Activated naive CD4-positive, alpha-beta T cell treated with anti-CD3 and anti-CD28 coated beads, Interleukin-2, amount 50 U/mL, for 24 hours (primary cell): Measurements from ENCODE around the gene MRTFA.
"Not testable (repeated sequence)": the region's sequence is repeated elsewhere in the genome, so short reads cannot be mapped to it uniquely, and the experiment has no call there.

Experiments
- H3K27ac Mint-ChIP-seq: one replicate; pipeline ENCODE4 v1.8.0; 2021; ENCODE audit warnings: mild to moderate bottlenecking, mixed read lengths
- H3K27me3 Mint-ChIP-seq: one replicate; pipeline ENCODE4 v1.8.0; 2021; ENCODE audit warnings: mixed read lengths
- H3K36me3 Mint-ChIP-seq: one replicate; pipeline ENCODE4 v1.8.0; 2021; ENCODE audit warnings: mixed read lengths
- H3K4me1 Mint-ChIP-seq: one replicate; pipeline ENCODE4 v1.8.0; 2021; ENCODE audit warnings: mixed read lengths
- H3K4me3 Mint-ChIP-seq: one replicate; pipeline ENCODE4 v1.8.0; 2021; ENCODE audit warnings: mild to moderate bottlenecking, mixed read lengths
- H3K9me3 Mint-ChIP-seq: one replicate; pipeline ENCODE4 v1.8.0; 2021; ENCODE audit warnings: mixed read lengths

Gene MRTFA

DNA sequence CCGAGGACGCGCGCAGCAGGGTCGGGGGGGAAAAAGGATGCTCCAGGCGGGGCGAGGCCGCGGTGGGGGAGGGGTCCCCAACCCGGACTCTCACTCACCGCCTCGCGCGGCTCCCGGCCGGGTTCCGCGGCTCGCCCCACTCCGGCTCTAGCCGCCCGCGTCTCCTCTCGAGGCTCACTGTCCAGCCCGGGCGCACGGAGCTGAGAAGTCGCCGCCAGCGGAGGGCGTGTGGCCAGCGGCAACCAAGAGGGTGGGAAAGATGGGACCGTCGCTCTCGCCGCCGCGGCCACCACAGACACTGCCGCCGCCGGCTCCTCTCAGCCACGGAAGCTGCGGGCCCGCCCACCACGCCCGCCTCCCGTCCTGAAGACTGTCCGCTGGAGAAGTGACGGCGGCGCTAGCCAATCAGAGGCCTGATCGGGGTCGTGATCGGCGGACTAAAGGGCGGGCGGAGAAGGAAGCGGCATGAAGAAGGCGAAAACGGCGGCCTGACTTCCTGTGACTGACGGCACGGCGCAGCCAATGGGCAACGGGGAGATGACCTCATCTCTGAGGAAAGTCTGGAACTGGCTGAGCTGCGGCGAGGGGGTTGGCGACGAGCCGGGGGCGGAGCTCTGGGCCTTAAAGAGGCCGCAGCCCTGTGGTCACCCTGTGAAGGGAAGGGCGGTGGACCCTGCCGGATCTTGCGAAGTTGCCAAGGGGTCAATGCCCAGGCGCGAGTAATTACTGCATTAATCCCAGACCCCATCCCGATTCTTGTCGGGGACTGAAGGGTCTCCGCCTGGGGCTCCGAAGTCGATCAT lies at the start of gene MRTFA:
MRTFA (minus strand) TSS at position 340 of the 803 bp plus-strand sequence.
- H3K27ac Mint-ChIP-seq = peak within 1 kb of the TSS; percentile 95
- no peaks in the 10 kb centered on the region for H3K27me3 Mint-ChIP-seq
- H3K4me3 Mint-ChIP-seq = peak within 1 kb of the TSS; percentile 96
- H3K9me3 Mint-ChIP-seq = no peaks in the 10 kb centered on the region
- peaks cover 2% of the 10 kb centered on the region for H3K36me3 Mint-ChIP-seq
- H3K4me1 Mint-ChIP-seq = peaks cover 45% of the 10 kb centered on the region

DNA sequence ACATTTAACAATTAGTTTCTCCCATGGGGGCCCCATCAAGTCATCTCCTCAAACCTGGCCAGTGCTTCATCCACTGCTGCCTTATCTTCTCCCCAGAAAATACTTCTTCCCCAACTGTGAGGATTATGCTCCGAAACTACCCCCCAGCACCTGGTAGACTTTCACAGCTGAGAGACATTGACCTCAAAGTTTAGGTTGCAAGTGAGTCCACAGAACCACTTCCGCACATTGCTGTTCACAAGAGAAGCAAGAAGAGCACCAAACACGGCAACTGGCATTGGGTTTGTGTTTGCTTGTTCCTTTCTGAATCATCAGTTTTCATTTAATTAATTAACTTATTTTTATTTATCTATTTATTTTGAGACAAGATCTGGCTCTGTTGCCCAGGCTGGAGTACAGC lies 48.9 kb upstream of the MRTFA start:
- peaks cover 16% of the 10 kb centered on the region for H3K4me1 Mint-ChIP-seq
- H3K27ac Mint-ChIP-seq = no peak overlapping the region
- no peaks in the 10 kb centered on the region for H3K36me3 Mint-ChIP-seq
- H3K9me3 Mint-ChIP-seq = no peaks in the 10 kb centered on the region
- peak overlapping the region; percentile 2 for H3K4me3 Mint-ChIP-seq
- peaks cover 2% of the 10 kb centered on the region for H3K27me3 Mint-ChIP-seq

DNA sequence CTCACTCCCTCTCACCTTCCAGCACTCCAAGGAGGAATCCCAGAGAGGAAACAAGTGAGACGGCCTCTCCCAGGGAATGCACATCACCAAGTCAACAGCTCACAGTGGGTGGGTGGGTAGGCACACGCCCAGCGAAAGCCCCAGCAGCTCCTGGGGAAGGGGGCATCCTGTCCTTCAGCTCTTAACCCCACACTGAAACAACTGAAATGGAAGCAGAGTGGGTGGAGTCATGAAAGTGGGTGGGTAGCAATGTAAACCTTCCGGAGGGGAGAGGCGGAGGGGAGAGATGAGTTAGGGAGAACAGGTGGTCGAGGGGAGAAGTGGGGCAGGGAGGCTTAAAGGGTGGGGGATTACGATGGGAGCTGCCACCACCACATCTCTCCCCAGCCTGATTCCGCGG lies 48.2 kb upstream of the MRTFA start:
- H3K27ac Mint-ChIP-seq = peak overlapping the region; percentile 23
- H3K36me3 Mint-ChIP-seq = no peaks in the 10 kb centered on the region
- peaks cover 6% of the 10 kb centered on the region for H3K27me3 Mint-ChIP-seq
- H3K4me3 Mint-ChIP-seq = no peak overlapping the region
- peaks cover 16% of the 10 kb centered on the region for H3K4me1 Mint-ChIP-seq
- H3K9me3 Mint-ChIP-seq = no peaks in the 10 kb centered on the region

DNA sequence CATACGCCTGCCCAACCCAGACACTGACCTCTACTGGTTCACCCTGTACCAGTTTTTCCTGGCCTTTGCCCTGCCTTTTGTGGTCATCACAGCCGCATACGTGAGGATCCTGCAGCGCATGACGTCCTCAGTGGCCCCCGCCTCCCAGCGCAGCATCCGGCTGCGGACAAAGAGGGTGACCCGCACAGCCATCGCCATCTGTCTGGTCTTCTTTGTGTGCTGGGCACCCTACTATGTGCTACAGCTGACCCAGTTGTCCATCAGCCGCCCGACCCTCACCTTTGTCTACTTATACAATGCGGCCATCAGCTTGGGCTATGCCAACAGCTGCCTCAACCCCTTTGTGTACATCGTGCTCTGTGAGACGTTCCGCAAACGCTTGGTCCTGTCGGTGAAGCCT lies 44.9 kb upstream of the MRTFA start:
- Mint-ChIP-seq H3K9me3 (no peaks in the 10 kb centered on the region), H3K36me3 (no peaks in the 10 kb centered on the region), H3K4me1 (peaks cover 16% of the 10 kb centered on the region), H3K4me3 (no peak overlapping the region), H3K27ac (peak overlapping the region; percentile 47), H3K27me3 (peaks cover 9% of the 10 kb centered on the region)

DNA sequence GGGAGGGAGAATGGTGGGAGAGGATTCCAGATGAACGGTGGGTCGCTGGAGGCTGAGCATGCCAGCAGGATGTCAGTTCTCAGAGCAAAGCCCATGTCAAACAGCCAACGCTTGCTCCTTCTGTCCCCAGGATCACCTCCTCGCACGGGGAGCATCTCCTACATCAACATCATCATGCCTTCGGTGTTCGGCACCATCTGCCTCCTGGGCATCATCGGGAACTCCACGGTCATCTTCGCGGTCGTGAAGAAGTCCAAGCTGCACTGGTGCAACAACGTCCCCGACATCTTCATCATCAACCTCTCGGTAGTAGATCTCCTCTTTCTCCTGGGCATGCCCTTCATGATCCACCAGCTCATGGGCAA lies 44.3 kb upstream of the MRTFA start:
- H3K4me3 Mint-ChIP-seq = no peak overlapping the region
- H3K27me3 Mint-ChIP-seq = peaks cover 9% of the 10 kb centered on the region
- peaks cover 16% of the 10 kb centered on the region for H3K4me1 Mint-ChIP-seq
- no peak overlapping the region for H3K27ac Mint-ChIP-seq
- H3K9me3 Mint-ChIP-seq = no peaks in the 10 kb centered on the region
- no peaks in the 10 kb centered on the region for H3K36me3 Mint-ChIP-seq

DNA sequence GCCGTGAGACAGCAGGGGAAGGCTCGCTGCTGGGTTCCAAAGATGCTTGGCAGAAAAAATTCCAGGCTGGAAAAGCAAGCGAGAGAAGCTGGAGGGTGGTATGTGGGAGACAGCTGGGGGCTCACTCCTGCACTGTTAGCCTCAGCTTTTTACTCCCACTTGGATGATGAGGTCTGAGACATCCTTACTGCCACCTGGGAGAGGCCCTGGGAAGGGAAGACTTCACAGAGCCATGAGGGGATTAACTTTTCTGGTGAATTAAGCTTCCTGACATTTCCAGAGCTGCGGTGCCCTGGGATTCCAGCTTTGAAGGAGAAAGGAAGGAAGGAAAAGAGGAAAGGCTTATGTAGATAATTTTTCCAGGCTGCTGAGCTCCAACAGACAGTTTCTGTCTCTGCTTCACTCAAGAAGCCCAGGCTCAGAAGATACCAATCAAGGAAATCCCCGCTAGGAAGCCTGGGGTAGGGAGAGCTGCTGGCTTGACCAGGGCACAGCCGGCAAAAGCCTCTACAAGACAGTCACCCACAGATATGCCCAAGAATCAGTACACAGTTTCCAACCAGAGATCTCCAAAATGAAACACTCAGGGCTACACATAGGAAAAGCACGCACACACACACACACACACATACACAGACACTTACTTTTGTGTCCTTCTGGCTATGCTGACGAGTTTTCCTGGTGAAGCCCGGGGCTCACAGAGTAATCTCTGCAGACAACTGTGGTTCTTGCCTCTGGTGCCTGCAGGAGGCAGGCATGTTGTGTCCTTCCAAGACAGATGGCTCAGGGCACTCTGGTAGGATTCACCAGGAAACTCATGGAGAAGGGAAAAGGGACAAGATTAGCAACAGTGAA lies 43.7 kb upstream of the MRTFA start:
- no peak overlapping the region for H3K27ac Mint-ChIP-seq

DNA sequence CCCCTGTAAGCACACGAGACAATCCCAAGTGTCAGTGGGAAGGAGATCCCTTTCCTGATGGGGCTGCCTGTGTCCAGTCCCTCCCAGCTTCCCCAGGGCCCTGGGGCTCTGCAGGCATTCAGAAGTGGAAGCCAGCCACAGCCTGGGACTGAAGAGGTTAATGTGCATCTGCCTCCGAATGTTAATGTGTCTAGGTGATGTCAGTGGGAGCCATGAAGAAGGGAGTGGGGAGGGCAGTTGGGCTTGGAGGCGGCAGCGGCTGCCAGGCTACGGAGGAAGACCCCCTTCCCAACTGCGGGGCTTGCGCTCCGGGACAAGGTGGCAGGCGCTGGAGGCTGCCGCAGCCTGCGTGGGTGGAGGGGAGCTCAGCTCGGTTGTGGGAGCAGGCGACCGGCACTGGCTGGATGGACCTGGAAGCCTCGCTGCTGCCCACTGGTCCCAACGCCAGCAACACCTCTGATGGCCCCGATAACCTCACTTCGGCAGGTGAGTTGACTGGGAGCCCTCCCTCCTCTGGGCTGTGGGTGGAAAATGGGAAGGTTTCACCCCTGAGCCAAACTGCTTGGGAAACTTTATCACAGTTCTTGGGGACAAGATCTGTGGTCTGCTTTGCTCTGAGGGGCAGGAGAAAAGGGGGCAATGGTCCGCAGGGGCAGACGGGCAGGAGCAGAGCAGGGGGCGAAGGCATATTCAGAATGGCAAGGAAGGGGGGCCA lies 42.9 kb upstream of the MRTFA start, which contains the start of gene MCHR1:
MCHR1 (plus strand) TSS at position 236 of the 715 bp plus-strand sequence; CDS start at position 405, 169 bp downstream.
- Mint-ChIP-seq H3K27ac (no peak within 1 kb of the TSS), H3K4me1 (peaks cover 16% of the 10 kb centered on the region), H3K36me3 (no peaks in the 10 kb centered on the region), H3K4me3 (no peak within 1 kb of the TSS), H3K27me3 (peaks cover 9% of the 10 kb centered on the region), H3K9me3 (no peaks in the 10 kb centered on the region)

More for the DNA sequence above, 43.7 kb upstream of the MRTFA start:
- Mint-ChIP-seq H3K36me3 (no peaks in the 10 kb centered on the region), H3K27me3 (peaks cover 9% of the 10 kb centered on the region), H3K4me1 (peaks cover 16% of the 10 kb centered on the region), H3K4me3 (no peak overlapping the region), H3K9me3 (no peaks in the 10 kb centered on the region)

DNA sequence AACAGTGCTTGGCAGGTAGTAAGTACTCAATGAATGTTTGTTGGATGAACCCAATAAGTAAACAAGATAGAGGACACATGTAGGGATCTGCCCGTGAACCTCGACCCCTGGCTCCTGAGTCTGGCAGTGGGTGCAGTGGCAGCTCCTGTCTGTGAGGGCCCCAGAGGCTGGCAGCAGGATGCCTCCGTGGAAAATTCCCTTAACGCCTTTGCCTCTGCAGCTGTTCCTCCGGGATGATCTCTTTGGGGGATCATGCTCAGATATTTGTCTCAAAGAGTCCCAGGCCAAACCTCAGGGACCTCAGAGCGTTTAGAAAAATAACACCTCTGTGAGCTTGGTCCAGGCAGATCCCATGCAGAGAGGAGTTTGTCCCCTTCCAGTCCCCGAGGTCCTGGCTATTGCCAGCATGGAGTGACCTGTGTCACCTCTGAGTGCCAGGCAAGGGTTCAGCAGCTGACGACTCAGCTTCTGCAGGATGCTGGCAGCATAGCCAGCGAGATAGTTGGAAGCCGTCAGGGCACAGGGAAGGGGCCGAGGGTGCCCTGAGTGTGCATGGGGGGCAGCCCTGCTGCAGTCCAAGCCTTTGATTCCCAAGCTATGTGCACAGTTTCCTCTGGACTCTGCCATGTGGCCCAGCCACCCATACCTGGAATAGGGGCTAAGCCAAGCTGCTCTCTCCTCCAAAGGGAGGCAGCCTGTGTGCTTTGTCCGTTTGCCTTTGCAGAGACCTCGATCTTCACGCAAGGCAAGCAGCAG lies 42.2 kb upstream of the MRTFA start:
- peaks cover 16% of the 10 kb centered on the region for H3K4me1 Mint-ChIP-seq
- peaks cover 9% of the 10 kb centered on the region for H3K27me3 Mint-ChIP-seq
- no peaks in the 10 kb centered on the region for H3K9me3 Mint-ChIP-seq
- no peak overlapping the region for H3K4me3 Mint-ChIP-seq
- H3K27ac Mint-ChIP-seq = no peak overlapping the region
- H3K36me3 Mint-ChIP-seq = no peaks in the 10 kb centered on the region

DNA sequence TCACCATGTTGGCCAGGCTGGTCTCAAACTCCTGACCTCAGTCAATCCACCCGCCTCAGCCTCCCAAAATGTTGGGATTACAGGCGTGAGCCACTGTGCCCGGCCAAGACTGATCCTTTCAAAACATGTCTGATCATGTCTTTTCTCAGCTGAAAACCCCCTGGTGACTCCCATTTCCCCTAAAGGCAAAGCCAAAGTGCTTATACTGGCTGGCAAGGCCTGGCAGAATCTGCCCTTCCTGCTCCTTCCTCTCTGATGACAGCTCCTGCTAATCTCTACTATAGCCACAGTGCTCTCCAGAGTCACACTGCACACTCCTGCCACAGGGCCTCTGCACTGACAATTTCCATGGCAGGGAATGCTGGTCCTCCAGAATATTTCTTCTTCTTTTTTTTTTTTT lies 40.1 kb upstream of the MRTFA start:
- Mint-ChIP-seq H3K4me1 (peaks cover 1% of the 10 kb centered on the region), H3K27ac (no peak overlapping the region), H3K27me3 (peaks cover 9% of the 10 kb centered on the region), H3K36me3 (no peaks in the 10 kb centered on the region), H3K4me3 (no peak overlapping the region), H3K9me3 (no peaks in the 10 kb centered on the region)

DNA sequence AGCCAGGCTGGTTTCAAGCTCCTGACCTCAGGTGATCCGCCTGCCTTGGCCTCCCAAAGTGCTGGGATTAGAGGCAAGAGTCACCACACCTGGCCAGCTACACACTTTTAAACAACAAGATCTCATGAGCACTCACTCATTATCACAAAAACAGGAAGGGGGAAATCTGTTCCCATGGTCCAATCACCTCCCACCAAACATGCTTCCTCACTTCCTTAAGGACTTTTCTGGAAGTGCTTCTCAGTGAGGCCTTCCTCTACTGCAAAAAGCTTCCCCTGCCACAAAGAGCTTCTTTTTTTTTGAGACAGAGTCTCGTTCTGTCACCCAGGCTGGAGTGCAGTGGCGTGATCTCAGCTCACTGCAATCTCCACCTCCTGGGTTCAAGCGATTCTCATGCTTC lies 39.6 kb upstream of the MRTFA start:
- not testable (repeated sequence) for H3K36me3 Mint-ChIP-seq, H3K9me3 Mint-ChIP-seq, H3K27ac Mint-ChIP-seq, H3K4me3 Mint-ChIP-seq, H3K4me1 Mint-ChIP-seq, H3K27me3 Mint-ChIP-seq

DNA sequence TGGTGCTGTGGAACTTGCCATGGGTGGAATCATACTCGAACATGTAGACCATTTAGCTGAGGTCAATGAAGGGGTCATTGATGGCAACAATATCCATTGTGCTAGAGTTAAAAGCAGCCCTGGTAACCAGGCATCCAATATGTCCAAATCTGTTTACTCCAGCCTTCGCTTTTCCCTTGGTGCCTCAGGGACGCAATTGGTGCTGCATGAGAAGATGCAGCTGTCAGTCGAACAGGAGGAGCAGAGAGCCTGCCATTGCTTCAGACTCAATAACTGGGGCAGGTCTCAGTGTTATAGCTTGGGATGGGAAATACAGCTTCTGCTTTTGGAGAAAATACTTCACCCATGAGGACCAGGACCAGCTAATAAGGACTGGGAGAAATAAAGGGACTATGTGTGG lies 37.8 kb upstream of the MRTFA start:
- Mint-ChIP-seq H3K36me3 (no peaks in the 10 kb centered on the region), H3K9me3 (no peaks in the 10 kb centered on the region), H3K27ac (no peak overlapping the region), H3K4me1 (peaks cover 7% of the 10 kb centered on the region), H3K27me3 (peaks cover 3% of the 10 kb centered on the region), H3K4me3 (no peak overlapping the region)

DNA sequence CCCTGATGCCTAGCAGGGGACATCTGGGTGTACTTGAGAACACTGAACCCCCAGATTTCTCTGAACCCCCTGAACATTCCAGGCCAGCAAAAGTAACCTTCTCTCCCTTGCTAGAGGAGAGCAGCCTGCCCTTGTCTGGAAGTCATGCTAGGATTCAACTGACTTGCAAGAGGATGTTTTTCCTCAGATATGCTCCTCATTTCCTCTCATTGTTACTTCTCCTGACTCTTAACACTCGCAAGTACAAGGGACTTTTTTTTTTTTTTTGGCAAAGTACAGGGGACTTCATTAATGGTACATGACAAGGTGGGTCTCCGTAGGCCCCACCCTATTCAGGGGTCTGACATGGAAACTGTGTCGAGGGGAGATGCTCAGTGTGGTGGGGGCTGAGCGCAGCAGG lies 36.5 kb upstream of the MRTFA start:
- no peaks in the 10 kb centered on the region for H3K36me3 Mint-ChIP-seq
- no peak overlapping the region for H3K4me3 Mint-ChIP-seq
- peaks cover 16% of the 10 kb centered on the region for H3K4me1 Mint-ChIP-seq
- no peaks in the 10 kb centered on the region for H3K9me3 Mint-ChIP-seq
- H3K27me3 Mint-ChIP-seq = no peaks in the 10 kb centered on the region
- H3K27ac Mint-ChIP-seq = no peak overlapping the region

DNA sequence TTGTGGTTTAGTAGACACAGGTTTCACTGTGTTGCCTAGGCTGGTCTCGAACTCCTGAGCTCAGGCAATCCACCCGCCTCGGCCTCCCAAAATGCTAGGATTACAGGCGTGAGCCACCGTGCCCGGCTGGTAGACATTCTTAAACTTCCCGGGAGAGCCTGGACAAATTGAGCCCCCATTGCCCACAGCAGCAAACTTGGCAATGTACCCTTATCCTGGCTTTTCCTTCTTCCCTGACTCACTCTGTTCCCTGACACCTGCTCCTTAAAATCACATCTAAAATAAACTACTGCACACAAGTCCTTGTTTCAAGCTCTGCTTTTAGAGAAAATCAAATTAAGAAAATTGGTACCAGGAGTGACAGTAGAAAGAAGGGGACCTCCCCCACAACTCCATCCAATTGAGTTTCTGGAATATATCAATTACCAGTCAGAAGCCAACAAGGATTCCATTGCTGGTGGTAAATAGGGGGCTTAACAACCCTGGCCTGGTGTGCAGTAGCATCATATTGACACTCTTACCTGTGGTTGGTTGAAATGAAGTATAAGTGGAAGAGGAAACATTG lies 35.4 kb upstream of the MRTFA start:
- Mint-ChIP-seq H3K27ac (no peak overlapping the region), H3K36me3 (no peaks in the 10 kb centered on the region), H3K4me1 (peaks cover 16% of the 10 kb centered on the region), H3K4me3 (no peak overlapping the region), H3K27me3 (no peaks in the 10 kb centered on the region), H3K9me3 (no peaks in the 10 kb centered on the region)

DNA sequence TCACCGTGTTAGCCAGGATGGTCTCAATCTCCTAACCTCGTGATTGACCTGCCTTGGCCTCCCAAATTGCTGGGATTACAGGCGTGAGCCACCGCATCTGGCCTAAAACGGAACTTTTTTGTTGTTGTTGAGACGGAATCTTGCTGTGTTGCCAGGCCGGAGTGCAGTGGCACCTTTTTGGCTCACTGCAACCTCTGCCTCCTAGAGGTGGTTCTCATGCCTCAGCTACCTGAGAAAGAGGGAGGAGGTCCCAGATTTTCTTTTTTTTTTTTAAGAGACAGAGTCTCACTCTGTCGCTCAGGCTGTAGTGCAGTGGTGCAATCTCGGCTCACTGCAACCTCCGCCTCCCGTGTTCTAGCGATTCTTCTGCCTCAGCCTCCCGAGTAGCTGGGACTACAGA lies 34.9 kb upstream of the MRTFA start:
- Mint-ChIP-seq H3K4me3 (no peak overlapping the region), H3K4me1 (peaks cover 16% of the 10 kb centered on the region), H3K27ac (no peak overlapping the region), H3K9me3 (no peaks in the 10 kb centered on the region), H3K27me3 (no peaks in the 10 kb centered on the region), H3K36me3 (no peaks in the 10 kb centered on the region)

DNA sequence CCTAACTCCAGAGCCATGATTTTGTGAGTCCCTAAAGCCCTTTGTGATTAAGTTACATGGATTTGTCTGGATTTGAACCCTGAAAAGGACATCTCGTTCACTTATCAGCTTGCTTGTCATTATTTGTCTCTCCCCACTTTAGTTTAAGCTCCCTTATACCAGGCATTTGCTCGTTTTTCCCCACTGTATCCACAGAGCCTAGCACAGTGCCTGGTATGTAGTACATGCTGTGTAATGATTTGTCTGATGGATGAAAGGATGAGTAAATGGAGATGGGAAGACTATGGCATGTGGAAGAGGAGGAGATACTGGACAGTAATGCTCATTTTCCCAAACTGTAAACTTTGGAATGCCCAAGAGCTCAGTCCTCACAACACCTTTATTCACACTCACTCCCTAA lies 33.5 kb upstream of the MRTFA start:
- Mint-ChIP-seq H3K9me3 (no peaks in the 10 kb centered on the region), H3K4me1 (peaks cover 16% of the 10 kb centered on the region), H3K27me3 (no peaks in the 10 kb centered on the region), H3K4me3 (no peak overlapping the region), H3K36me3 (no peaks in the 10 kb centered on the region), H3K27ac (no peak overlapping the region)
